Activated CD4-positive, alpha-beta T cell treated with anti-CD3 and anti-CD28 coated beads for 1 hour (primary cell): ENCODE results near the gene GLMP.
"Not testable (repeated sequence)": the region's sequence is repeated elsewhere in the genome, so short reads cannot be mapped to it uniquely, and the experiment has no call there.

Experiments
- DNase-seq: peaks from one replicate; pipeline ENCODE4 v3.0.0-alpha.2; 2020

Gene GLMP

DNA sequence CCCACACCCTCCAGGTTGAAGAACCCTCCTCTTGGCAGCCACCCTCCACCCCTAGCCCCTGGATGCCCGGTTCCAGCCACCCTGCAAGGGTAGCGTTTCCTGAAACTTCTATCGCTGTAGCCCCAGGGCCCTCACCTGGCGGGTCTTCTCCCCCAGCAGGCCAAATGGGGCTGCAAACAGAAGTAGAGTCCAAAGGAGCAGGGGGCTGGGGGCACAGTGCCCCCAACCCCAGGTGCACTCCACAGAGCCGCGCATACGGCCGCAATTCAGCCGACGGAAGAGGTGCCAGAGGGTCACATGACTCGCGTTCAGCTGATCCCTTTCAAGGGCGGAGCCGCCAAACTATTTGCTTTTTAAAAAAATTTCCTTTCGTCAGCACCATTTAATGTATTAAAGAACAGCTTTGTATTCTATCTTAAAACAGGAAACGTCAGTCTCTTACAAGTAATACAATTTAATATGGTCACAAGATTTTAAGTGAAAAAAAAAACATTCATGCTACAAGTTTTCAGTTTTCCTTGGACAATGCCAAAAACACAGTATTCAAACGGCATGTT is at the start of gene GLMP:
Gene GLMP (minus strand): TSS at position 289 of the 557 bp plus-strand sequence. CDS start 34 bp downstream, at position 255.
- peak; percentile 31 for DNase-seq

DNA sequence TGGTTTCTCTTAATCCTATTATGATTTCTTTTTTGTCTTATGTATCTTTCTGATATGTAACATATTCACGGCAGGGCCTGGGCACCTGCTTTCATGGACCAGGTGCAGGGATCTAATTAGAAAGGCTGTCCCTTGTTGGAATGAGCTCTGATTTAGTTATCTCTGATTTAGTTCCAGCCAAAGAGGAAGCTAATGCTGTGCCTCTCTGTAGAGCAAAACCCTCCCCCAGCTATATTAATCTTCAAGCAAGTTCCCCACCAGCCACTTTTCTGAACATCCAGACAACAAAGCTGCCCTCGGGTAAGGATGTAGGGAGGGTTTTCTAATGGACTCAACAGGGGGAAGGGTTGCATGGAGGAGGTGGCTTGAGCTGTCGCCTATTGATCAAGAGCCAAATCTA is 48.9 kb upstream of the GLMP start:
- no peak for DNase-seq

- DNase-seq: no peak
Observed at GRCh38 chr1:156342166-156342955, 46.9 kb upstream of the GLMP start.

- DNase-seq: peak; percentile 99
Observed at GRCh38 chr1:156338180-156338976, 42.9 kb upstream of the GLMP start, which contains the start of the genes CCT3 and TSACC. Gene CCT3, minus strand, starts transcription at chr1:156338292. Its CDS starts 108 bp downstream, at chr1:156338184. Gene TSACC, plus strand, starts transcription at chr1:156338526. Its CDS starts 1,232 bp downstream, at chr1:156339758.

- DNase-seq: no peak
Observed at GRCh38 chr1:156337888-156338179, 42.4 kb upstream of the GLMP start.

DNA sequence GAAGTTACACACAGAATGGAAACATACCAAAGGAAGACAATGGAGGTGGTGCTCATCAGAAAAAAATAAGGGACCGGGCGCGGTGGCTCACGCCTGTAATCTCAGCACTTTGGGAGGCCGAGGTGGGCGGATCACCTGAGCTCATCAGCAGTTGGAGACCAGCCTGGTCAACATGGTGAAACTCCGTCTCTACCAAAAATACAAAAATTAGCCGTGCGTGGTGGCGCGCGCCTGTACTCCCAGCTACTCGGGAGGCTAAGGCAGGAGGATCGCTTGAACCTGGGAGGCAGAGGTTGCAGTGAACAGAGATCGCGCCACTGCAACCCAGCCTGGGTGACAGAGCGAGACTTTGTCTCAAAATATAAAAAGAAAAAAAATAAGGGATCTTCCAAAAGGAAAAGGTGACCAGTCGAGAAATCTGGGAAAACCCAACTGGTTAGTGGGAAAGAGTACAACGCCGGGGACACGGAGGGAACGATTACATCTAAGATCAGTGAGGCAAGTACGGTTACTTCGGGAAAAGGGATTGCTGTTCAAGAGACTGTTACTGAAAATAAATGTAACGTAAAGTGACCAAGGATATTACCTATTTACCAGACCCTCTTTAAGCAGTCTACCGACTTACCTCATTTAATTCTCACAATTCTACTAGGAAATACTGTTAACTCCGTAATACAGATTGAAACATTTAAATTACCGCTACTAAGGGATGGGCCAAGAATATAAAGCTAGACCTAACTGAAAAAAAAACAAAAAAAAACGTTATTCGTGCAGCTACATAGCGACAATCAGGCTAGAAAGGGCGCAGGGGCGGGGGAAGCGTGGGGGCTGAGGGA is 41.8 kb upstream of the GLMP start:
- DNase-seq: no peak

DNA sequence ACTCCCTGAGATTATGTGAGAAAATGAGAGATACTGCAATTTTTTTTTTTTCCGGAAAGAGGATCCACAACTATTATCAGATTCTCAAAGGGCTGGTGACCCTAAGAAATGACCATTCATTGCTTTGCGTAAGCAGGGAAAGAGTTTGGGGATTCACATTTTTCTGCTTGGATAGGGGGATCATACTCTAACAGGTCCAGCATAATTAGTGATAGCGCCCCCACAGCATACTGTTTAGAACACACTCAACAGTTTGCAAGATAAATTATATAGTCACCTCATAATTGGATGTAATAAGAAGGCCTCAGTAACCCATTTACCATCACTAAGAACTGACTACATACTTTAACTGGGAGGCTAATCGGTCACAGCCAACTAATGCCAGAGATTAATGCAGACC is 40.8 kb upstream of the GLMP start:
- DNase-seq: no peak

DNA sequence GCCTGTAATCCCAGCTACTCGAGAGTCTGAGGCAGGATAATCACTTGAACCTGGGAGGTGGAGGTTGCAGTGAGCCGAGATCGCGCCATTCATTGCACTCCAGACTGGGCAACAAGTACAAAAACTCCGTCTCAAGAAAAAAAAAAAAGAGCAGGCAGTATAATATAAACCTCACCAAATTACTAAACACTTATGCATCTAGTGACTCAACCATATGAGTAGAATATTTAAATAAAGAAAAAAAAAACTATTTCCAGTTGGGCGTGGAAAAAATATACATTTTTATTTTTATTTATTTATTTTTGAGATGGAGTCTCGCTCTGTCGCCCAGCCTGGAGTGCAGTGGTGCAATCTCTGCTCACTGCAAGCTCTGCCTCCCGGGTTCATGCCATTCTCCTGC is 27.7 kb upstream of the GLMP start:
- not testable (repeated sequence) for DNase-seq

DNA sequence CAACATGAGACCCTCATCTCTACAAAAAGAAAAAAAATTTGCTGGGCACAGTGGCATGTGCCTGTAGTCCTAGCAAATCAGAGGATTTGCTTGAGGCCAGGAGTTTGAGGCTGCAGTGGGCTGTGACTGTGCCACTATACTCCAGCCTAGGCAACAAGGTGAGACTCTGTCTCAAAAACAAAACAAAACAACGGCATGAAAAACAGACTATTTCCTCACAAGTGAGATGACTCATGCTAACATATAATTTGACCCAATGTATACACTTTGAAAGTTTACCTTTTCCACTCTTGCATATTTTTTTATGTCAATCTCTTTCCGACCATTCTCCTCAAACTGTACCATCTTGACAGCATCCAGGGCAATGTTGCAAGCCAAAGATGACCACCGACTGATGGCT is 25.1 kb upstream of the GLMP start:
- no peak for DNase-seq

DNA sequence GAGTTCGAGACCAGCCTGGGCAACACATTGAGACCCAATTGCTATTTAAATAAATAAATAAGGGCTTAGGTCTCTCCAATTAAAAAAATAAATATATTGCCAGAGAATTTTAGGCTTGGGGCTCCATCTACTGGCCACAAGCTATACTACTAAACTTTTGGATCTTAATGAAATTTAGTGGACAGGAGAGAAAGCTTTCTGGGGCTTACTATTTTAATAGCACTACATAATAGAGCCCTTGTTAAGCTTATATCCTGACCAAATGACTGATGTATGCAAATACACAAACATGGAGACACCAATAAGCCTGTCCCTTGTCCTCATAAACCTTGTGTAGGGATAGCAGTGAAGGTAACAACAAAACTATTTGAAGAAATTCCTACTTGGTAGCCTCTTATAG is 24.2 kb upstream of the GLMP start:
- DNase-seq: no peak

DNA sequence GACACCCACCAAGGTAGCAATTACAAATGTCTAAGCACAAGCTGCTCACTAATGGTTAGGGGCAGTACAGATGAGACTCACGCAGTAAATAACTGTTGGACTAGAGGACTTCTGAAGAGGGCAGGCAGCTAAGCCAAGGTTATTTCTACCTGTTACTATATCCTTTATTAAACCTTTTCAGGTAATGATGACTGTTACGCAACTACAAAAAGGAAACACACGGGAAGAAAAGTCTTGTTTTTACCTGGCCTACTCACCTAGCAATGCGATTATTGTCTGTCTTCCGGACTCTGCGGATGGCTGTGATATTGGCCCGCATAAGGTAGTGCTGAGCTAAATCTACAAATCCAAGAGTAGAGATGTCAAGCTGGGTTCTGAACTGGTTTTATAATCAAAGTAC is 21.4 kb upstream of the GLMP start:
- DNase-seq: no peak

GRCh38 chr1:156310962-156311361 is 15.5 kb upstream of the GLMP start:
- no peak for DNase-seq

GRCh38 chr1:156308078-156308477 is 12.6 kb upstream of the GLMP start:
- no peak for DNase-seq

DNA sequence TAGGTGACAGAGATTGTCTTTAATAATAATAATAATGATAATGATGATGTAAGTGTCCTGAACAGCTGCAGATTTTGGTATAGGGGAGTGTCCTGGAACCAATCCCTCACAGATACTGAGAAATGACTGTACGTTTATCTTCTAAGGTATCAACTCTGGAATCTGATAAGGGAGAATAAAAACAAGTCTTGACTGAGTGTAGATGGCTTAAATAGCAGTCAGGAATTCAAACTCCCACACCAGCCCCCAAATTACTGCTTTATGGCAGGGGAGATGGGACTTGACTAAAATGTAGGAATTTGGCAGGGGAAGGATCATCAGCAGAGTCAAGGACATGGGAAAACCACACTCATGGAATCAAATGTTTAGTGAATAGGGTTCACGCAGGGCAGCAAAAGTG is 9.7 kb upstream of the GLMP start:
- no peak for DNase-seq

DNA sequence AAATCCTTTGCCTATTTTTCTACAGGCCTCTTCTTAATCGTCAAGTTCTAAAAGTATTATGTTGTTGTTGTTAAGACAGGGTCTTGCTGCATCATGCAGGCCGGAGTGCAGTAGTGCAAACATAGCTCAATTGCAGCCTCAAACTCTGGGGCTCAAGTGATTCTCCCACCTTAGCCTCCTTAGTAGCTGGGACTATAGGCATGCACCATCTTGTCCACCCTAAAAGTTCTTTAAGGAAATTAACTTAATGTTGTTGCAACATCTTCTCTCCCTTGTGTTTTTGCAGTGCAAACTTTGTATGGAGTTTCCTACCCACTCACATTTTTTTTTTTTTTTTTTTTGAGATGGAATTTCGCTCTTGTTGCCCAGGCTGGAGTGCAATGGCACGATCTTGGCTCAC is 7.8 kb upstream of the GLMP start:
- no peak for DNase-seq

- no peak for DNase-seq
Observed at GRCh38 chr1:156298852-156299357, 3.4 kb upstream of the GLMP start, which contains the start of gene VHLL. Gene VHLL, minus strand, starts transcription at chr1:156299307. Its CDS starts 118 bp downstream, at chr1:156299189.

DNA sequence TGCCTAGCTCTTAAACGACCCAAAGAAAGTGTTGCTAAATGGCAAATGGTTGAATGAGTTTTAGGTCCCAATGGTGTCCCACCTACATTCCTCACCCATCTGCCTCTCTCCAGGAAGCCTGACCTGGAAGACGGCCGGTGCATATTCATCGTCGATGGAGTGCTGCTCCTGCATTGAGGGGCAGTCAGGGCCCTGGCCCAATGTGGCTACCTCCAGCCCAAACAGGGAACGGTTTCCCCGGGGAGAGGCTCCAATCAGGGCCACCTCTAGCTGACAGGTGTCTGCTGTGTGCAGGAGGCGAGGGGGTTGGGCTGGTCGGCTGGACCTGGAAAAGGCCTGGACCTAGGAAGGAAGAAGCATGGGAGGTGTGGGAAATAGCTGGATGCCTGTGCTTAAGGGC is 1.6 kb downstream of the GLMP start:
- DNase-seq: no peak

GRCh38 chr1:156293098-156293434 is 2.4 kb downstream of the GLMP start:
- no peak for DNase-seq

DNA sequence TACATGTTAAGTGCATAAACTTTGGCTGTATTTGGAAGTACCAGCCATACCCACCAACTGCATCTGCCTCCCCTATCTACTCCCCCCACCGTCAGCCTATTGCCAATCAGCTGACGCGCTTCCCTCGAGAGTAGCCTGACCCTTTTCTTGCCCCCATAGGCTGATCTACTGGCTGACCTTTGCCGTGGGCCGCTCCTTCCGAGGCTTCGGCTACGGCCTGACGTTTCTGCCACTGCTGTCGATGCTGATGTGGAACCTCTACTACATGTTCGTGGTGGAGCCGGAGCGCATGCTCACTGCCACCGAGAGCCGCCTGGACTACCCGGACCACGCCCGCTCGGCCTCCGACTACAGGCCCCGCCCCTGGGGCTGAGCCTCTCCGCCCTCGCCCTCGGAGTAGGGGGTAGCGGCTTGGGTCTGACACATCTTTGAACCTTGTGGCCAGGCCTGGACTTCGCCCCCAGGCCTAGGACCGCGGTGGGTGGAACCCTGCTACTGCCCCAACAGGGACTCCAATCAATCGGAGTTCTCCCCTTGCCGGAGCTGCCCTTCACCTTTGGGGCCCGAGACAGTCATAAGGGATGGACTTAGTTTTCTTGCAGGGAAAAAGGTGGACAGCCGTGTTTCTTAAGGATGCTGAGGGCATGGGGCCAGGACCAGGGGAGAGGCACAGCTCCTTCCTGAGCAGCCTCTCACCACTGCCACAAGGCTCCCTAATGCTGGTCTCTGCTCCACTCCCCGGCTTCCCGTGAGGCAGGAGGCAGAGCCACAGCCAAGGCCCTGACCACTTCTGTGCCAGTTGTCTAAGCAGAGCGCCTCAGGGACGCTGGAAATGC is 4.0 kb downstream of the GLMP start:
- no peak for DNase-seq

DNA sequence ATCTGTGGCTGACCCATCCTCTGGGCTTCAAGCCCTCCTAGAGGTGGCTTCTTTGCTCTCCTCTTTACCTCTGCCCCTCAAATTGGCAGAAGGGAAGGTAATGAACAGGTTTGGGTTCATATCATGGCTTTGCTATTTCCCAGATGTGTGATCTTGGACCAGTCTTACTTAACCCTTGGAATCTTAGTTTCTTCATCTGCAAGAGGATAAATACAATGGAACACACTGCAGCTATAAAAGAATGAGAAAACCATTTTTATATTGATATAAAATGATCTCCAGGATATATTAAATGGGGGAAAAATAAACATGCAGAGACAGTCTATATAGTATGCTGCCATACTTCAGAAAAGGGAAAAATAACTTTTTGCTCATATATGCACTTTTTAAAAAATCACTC is 5.6 kb downstream of the GLMP start:
- no peak for DNase-seq

DNA sequence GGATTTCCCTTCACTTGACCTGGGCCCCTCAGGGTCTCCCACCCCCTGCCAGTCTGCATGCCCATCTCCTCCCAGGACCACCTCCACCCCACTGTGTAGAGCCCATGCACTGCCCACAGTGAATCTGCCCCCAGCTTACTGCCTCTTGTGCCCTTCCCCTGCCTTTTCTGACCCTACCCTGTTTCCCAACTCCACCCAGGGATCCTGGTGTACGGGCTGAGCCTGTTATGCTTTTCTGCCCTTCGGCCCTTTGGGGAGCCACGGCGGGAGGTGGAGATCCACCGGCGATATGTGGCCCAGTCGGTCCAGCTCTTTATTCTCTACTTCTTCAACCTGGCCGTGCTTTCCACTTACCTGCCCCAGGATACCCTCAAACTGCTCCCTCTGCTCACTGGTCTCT is 9.4 kb downstream of the GLMP start:
- DNase-seq: no peak

GRCh38 chr1:156285437-156285836 is 10.0 kb downstream of the GLMP start:
- no peak for DNase-seq
